GM10266 (cell line): ENCODE measurements around the gene PSMD4.

ENCODE experiments used
- DNase-seq: peaks from one replicate; pipeline ENCODE4 v3.0.0; 2012; ENCODE audit errors: extremely low spot score
- TF ChIP-seq, protein P1 (sequence below): IDR thresholded peaks from 2 replicates; pipeline ENCODE4 v1.5.1; 2012; ENCODE audit warnings: mild to moderate bottlenecking, low read depth; ENCODE audit not compliant: control insufficient read depth, insufficient read depth; ENCODE audit errors: missing control alignments

Gene PSMD4

DNA sequence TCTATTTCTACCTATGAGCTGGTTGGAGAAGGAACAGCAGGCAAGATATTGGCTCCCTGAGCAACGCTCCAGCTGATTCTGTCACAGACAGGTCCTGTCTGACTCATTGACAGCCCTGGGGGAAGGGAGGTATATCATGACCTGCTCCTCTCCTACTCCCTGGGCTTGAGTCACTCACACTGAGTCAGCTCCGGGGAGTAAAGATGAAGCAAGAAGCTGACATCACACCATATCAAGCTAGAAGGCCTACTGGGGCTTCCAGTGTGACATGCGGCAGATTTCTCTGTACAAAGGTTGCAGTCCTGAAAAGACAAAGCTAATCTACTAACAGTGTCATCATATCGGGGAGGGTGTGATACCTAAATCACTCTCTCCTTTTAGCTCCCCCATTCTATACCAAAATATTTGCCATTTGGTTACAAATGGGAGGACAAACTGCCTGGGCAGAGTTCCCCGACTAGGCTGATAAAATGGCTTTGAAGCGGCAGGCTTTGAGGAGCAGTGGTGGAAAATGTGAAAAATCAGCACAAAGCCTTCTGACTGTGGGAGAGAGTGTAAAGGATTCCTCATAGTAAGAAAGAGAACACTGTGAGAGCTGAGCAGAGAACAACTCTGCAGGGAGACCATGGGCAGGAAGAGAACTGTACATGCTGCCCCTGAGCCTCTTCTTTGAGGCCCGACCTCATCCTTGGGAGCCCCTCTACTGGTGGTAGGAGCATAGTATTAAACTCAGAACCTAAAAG is 57.2 kb downstream of the PSMD4 start:
- no peak for DNase-seq
- TF ChIP-seq, protein P1, sequence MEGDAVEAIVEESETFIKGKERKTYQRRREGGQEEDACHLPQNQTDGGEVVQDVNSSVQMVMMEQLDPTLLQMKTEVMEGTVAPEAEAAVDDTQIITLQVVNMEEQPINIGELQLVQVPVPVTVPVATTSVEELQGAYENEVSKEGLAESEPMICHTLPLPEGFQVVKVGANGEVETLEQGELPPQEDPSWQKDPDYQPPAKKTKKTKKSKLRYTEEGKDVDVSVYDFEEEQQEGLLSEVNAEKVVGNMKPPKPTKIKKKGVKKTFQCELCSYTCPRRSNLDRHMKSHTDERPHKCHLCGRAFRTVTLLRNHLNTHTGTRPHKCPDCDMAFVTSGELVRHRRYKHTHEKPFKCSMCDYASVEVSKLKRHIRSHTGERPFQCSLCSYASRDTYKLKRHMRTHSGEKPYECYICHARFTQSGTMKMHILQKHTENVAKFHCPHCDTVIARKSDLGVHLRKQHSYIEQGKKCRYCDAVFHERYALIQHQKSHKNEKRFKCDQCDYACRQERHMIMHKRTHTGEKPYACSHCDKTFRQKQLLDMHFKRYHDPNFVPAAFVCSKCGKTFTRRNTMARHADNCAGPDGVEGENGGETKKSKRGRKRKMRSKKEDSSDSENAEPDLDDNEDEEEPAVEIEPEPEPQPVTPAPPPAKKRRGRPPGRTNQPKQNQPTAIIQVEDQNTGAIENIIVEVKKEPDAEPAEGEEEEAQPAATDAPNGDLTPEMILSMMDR, result no peak

DNA sequence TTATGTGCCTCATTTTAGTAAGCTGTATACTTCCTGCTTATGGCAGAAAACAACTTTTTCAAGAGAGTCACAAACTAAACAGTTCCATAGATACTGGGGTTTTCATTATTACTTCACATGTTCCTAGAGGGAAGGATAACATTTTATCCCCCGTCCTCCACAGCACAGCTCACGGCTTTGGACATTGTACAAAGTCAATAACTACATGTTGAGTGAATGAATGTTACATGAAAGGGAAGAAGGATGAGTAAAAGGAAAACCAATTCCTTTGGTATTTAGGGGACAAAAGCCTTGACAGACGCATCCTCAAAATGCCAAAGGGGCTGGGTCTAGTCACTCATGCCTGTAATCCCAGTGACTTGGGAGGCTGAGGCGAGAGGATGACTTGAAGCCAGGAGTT is 57.9 kb downstream of the PSMD4 start:
- DNase-seq, result no peak

DNA sequence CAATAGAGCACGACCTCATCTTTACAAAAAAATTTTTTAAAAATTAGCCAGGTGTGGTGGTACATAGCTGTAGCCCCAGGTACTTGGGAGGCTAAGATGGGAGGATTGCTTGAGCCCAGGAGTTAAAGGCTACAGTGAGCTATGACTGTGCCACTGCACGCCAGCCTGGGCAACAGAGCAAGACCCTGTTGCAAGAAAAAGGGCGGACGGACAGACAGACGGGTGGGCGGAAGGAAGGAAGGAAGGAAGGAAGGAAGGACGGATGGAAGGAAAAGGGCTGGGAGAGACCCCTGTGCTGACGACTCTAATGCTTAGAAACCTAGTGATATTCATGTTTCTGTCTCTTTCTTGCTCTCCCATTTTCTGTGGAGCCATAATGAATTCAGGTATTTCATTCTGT is 58.3 kb downstream of the PSMD4 start:
- TF ChIP-seq, protein P1, result no peak
- no peak for DNase-seq

More for the DNA sequence above, 57.9 kb downstream of the PSMD4 start:
- TF ChIP-seq, protein P1, result no peak

DNA sequence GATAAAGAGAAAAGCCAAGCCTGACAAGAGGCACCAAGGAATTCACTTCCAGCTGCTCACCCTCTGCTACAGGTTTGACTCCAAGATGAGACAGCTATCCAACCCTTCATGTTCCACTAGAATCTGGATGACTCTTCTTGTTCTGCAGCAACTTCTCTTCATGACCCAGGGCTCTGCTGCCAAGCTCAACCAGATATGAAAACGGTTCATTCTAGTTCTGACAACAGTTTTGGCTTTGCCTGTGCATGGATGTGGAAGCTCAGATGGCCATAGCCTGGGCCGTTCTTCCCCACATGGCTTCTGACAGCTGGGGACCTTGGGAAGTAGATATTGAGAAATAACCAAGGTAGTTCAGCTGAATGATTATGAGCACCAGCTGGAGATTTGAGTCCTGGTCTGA is 59.0 kb downstream of the PSMD4 start:
- no peak for DNase-seq

DNA sequence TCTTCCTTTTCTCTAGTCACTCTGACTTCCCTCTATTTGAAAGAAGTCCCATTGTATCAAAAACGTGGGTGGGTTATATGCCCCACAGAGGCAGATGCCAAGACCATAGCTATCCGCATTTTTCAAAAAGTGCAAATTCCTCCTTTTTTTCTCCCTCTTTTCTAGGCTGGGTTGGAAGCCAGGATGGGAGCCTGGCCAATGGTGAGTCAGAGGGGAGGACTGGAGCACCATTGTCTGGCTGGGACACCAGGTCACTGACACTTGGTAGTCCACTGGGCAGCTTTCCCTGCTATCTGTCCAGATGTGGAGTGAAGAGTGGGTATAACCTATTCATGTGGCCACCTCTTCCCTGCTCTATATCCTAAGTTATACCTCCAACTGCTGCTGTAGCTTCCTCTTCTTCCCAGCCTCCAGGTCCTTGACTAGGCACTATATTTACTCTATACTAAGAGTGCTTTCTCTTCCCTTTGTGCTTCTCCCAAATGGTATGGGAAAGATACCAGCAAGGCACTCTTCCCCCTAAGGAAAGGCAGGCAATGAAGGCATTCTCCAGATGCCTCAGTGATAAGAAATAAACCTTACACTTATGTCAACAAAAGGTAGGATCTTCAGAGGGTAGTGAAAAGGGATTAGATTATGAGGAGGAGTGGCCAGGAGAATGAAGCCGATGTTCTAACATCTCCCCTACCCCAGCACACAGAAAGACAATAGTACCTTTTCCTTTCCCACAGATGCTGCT is 59.8 kb downstream of the PSMD4 start:
- TF ChIP-seq, protein P1, result no peak
- no peak for DNase-seq

More for the DNA sequence above, 59.0 kb downstream of the PSMD4 start:
- TF ChIP-seq, protein P1, result no peak

DNA sequence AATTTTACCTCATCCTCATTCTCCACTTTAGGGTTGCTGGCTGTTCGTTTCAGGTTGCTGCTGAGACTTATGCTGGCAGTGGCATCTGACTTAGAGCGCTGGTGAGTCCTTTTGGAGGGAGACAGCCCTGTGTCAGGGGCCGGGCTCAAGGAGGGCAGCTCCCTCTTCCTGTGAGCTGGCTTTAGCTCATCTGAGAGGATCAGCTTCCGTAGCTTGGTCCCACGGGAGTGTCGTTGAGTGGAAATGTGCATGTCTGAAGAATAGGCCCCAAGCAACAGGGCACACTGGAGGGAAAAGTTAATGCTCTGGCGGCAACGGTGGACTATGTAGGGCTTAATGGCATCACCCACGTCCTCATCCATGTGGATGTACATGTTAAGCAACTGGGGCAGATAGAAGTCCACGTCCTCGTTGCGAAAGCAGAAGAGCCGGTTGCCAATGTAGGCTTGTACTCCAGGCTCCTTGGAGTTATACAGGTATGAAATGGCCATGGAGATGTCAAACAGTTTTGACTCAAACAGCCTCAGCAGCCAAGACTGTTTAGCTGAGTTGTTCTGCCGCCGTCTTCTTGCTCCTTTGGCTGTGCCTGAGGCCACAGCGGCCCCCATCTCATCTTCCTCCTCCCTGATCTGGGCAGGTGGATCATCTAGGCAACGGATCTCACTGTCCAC is 61.2 kb downstream of the PSMD4 start:
- TF ChIP-seq, protein P1, result no peak
- DNase-seq, result no peak
